ENCODE results near the gene TRIO.

- TF ChIP-seq POLR2AphosphoS5 (IDR thresholded peaks at IDR 0.05; ENCODE audit: insufficient read depth, low read depth, low read length), result no peak
- no peak for TF ChIP-seq CTCF (IDR thresholded peaks at IDR 0.05; ENCODE audit: extremely low read depth in 1 of 2, insufficient read depth in 1 of 2, low read depth in 1 of 2, low read length in 2 of 2)
- TF ChIP-seq EZH2 (IDR thresholded peaks at IDR 0.05; ENCODE audit: borderline replicate concordance, low read depth, low read length, severe bottlenecking), result no peak
Observed at GRCh38 chr5:14532180-14532579, 389.0 kb downstream of the TRIO start.
